Measurements from ENCODE around the gene OR13G1. TPM values are rescaled to one million over a fixed set of nuclear protein-coding genes. Genes with fewer than 3 reads are reported as not detected.

OR13G1 gene
- total RNA-seq, result not detected in 2 replicates

GRCh38 chr1:247679639-247680038 lies at the start of gene OR13G1:
OR13G1 (minus strand) TSS chr1:247679739; CDS start chr1:247673041, 6,698 bp downstream.

DNA sequence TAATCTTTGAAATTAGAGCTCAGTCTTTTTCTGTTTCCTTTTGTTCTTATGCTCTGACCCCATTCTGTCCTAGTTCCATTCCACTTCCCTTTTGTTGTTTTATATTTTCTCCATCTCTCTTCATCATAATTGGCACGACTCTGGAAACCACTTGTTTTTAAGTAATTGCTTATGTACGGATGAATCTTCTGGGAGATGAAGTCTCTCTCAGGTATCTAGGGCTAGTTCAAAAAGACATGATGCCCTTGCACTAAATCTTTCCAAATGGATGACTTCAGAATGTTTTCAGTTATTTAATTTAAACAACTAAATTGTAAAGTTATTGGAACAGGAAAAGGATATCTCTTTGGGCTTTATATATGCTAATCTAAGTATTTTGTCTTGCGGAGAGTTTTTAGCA lies 37.0 kb upstream of the OR13G1 start, which contains the start of gene OR6F1:
Gene OR6F1 (minus strand): TSS at position 101 of the 400 bp plus-strand sequence. CDS start 3,891 bp downstream, outside the sequence.

Other genes with a start within 250 kb of the OR13G1 start
- not detected in 2 replicates for gene OR2B11, start 221.6 kb downstream of the OR13G1 start, total RNA-seq
- not detected in 2 replicates for gene OR2C3, start 143.3 kb downstream of the OR13G1 start, total RNA-seq
- not detected in 2 replicates for gene GCSAML, start 130.6 kb downstream of the OR13G1 start, total RNA-seq
- gene OR2G2, start 91.4 kb downstream of the OR13G1 start, total RNA-seq, result not detected in 2 replicates
- gene OR2G3, start 74.2 kb downstream of the OR13G1 start, total RNA-seq, result not detected in 2 replicates
- not detected in 2 replicates for gene OR6F1, start 36.9 kb upstream of the OR13G1 start, total RNA-seq
- gene OR14K1, start 58.9 kb upstream of the OR13G1 start, total RNA-seq, result not detected in 2 replicates
- gene OR14A2, start 68.4 kb upstream of the OR13G1 start, total RNA-seq, result not detected in 2 replicates
- gene OR1C1, start 80.8 kb upstream of the OR13G1 start, total RNA-seq, result not detected in 2 replicates
- not detected in 2 replicates for gene OR14A16, start 144.4 kb upstream of the OR13G1 start, total RNA-seq
- not detected in 2 replicates for gene OR11L1, start 162.2 kb upstream of the OR13G1 start, total RNA-seq
- gene TRIM58, start 177.4 kb upstream of the OR13G1 start, total RNA-seq, result 0.29 TPM in 1 of 2 replicates, not detected in the other
- not detected in 2 replicates for gene OR2W3, start 215.8 kb upstream of the OR13G1 start, total RNA-seq
- not detected in 2 replicates for gene OR2T8, start 240.5 kb upstream of the OR13G1 start, total RNA-seq
- gene OR2AJ1, start 245.2 kb upstream of the OR13G1 start, total RNA-seq, result not detected in 2 replicates